Panc1 (cell line): Measurements from ENCODE around the gene DUSP12. TPM values are rescaled to one million over a fixed set of nuclear protein-coding genes. Genes with fewer than 3 reads are reported as not detected.

Source experiments
- ATAC-seq: fragments of 200-7000 bp; cut with Tn5 transposase; 2 replicates; pipeline ENCODE4 v1.9.1; 2020; ENCODE audit warnings: mild to moderate bottlenecking, moderate library complexity
- BruUV-seq: library from RNA; stranded (reverse); fragments of 400-500 nt; replicated peaks from 2 replicates; lab custom pipeline; 2021; lab: Mats Ljungman, UMichigan
- CTCF ChIA-PET: fragments of 300-600 bp; sonication (Branson Sonifier 250); formaldehyde crosslinking; loops from one replicate; lab custom pipeline; 2022; ENCODE audit warnings: antibody characterized with exemption; lab: Charles Lee
- POLR2A ChIA-PET: fragments of 300-600 bp; sonication (Branson Sonifier 250); formaldehyde crosslinking; loops from one replicate; lab custom pipeline; 2022; ENCODE audit warnings: antibody characterized with exemption; lab: Charles Lee
- DNase-seq: peaks from one replicate; pipeline ENCODE4 v3.0.0-alpha.2; 2010; ENCODE audit warnings: low read depth, low spot score
- H3K27ac ChIP-seq: 2 replicates; pipeline ENCODE4 v1.5.1; 2011; ENCODE audit warnings: mild to moderate bottlenecking, low read length, inconsistent platforms
- H3K27me3 ChIP-seq: fragments of 200-500 bp; sonication (Bioruptor generic); 2 replicates; pipeline ENCODE4 v1.6.0; 2014; ENCODE audit warnings: low read length, inconsistent platforms; ENCODE audit not compliant: control insufficient read depth, insufficient read depth
- H3K36me3 ChIP-seq: fragments of 200-500 bp; sonication (Bioruptor generic); 2 replicates; pipeline ENCODE4 v1.5.1; 2014; ENCODE audit warnings: inconsistent platforms, mild to moderate bottlenecking, low read length, moderate library complexity; ENCODE audit not compliant: control insufficient read depth, insufficient read depth
- H3K4me1 ChIP-seq: 2 replicates; pipeline ENCODE4 v1.5.1; 2011; ENCODE audit warnings: inconsistent platforms, mild to moderate bottlenecking, low read length, moderate library complexity; ENCODE audit not compliant: control insufficient read depth, insufficient read depth
- H3K4me3 ChIP-seq, 2 experiments: 2 replicates each; pipeline ENCODE4 v1.5.1; 2011 to 2012; ENCODE audit warnings: low read depth in 2 of 2, low read length in 2 of 2, mild to moderate bottlenecking in 2 of 2, inconsistent platforms in 1 of 2, moderate library complexity in 1 of 2
- H3K9me3 ChIP-seq: fragments of 200-500 bp; sonication (Bioruptor generic); 2 replicates; pipeline ENCODE4 v1.5.1; 2014; ENCODE audit warnings: low read depth, mild to moderate bottlenecking, inconsistent platforms, low read length, moderate library complexity; ENCODE audit not compliant: control insufficient read depth, insufficient read depth
- POLR2AphosphoS5 ChIP-seq: IDR thresholded peaks from 2 replicates; pipeline ENCODE4 v1.6.1; 2012; ENCODE audit warnings: mild to moderate bottlenecking, low read depth, low read length, moderate library complexity
- REST ChIP-seq, 2 experiments: IDR thresholded peaks; 2 replicates each; pipeline ENCODE4 v1.6.1; 2011 to 2012; ENCODE audit warnings: low read depth in 2 of 2, control low read depth in 1 of 2, low read length in 1 of 2, mild to moderate bottlenecking in 1 of 2, moderate library complexity in 1 of 2; ENCODE audit not compliant: insufficient read depth in 1 of 2
- SIN3A ChIP-seq: IDR thresholded peaks from 2 replicates; pipeline ENCODE4 v1.6.1; 2012; ENCODE audit warnings: low read depth, mild to moderate bottlenecking, low read length, moderate library complexity, borderline replicate concordance; ENCODE audit not compliant: insufficient read depth
- TCF7L2 ChIP-seq: IDR thresholded peaks from 2 replicates; pipeline ENCODE4 v1.6.1; 2011; ENCODE audit warnings: mild to moderate bottlenecking, low read depth, low read length, inconsistent platforms
- in situ Hi-C: cut with HindIII; loops from 2 replicates; pipeline ENCODE4 v1.10.0; 2016; ENCODE audit warnings: low sequenced_read_pairs, low pct_unique_long_range_greater_than_20kb
- intact Hi-C: fragments of 100-400 bp; cut with micrococcal nuclease; formaldehyde crosslinking; loops from one replicate; pipeline ENCODE4 v1.10.0; 2022; ENCODE audit not compliant: unreplicated experiment
- total RNA-seq: library from RNA; stranded (reverse); gene quantifications from one replicate; pipeline ENCODE4 v1.2.1, GENCODE V29; 2021; ENCODE audit not compliant: unreplicated experiment
- TF ChIP-seq, protein P1 (sequence below): fragments of 450-650 bp; IDR thresholded peaks from 2 replicates; pipeline ENCODE4 v1.5.1; 2017; ENCODE audit warnings: mild to moderate bottlenecking

Gene DUSP12
- total RNA-seq, 1 experiment from 2014 or later, result 22.0 TPM

DNA sequence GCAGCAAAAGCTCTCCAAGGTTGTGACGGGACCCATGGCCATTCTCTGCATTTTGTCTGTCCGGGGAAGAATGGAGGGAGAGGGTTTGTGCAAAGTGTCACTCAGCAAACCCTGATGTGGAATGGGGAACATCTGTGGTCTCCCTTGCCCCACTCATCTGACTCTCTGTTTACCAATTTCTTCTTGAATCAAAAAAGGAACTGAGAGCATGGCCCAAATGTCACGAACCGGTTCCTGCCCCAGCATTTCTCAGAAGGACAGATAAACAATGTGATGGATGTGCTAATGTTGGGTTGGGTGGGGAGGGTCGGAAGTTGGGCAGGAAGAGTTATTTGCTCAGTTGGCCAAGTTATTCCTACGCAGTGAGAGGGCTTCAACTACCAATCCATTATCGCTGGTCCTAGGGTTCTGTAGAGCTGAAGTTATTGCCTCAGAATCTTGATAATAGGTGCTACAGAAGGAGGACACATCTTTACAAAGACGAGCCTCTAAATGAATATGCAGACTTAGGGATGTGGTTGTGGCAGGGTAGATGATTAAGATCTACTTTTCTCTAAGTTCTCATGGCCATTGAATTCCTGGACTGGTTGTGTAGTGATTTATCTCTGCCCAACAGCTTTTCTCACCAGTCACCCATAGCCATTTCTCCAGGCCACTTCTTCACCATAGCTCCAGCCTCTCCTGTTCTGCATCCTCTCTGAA lies 9.6 kb upstream of the DUSP12 start:
- intact Hi-C loops (loop anchor here (10.0 kb wide), 3 partner anchors 175 to 255 kb away; no protein-coding TSS in a partner anchor), in situ Hi-C loops (loop anchor here (25.0 kb wide), 1 partner anchor 203 kb away; the partner anchor contains the start of gene FCGR3A)
- H3K4me3 ChIP-seq, result no peak overlapping the region
- TF ChIP-seq POLR2AphosphoS5 (no peak), TCF7L2 (no peak), REST (IDR thresholded peaks at IDR 0.05; ENCODE audit: insufficient read depth in 1 of 2, low read depth in 2 of 2, low read length in 1 of 2) (no peak), SIN3A (no peak)
- TF ChIP-seq, protein P1, sequence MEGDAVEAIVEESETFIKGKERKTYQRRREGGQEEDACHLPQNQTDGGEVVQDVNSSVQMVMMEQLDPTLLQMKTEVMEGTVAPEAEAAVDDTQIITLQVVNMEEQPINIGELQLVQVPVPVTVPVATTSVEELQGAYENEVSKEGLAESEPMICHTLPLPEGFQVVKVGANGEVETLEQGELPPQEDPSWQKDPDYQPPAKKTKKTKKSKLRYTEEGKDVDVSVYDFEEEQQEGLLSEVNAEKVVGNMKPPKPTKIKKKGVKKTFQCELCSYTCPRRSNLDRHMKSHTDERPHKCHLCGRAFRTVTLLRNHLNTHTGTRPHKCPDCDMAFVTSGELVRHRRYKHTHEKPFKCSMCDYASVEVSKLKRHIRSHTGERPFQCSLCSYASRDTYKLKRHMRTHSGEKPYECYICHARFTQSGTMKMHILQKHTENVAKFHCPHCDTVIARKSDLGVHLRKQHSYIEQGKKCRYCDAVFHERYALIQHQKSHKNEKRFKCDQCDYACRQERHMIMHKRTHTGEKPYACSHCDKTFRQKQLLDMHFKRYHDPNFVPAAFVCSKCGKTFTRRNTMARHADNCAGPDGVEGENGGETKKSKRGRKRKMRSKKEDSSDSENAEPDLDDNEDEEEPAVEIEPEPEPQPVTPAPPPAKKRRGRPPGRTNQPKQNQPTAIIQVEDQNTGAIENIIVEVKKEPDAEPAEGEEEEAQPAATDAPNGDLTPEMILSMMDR, result no peak
- BruUV-seq, result no TSS peak
- ChIA-PET POLR2A (no interaction called here), CTCF (no interaction called here)
- no peaks in the 10 kb centered on the region for H3K36me3 ChIP-seq
- H3K9me3 ChIP-seq, result no peaks in the 10 kb centered on the region
- no peak overlapping the region for H3K27ac ChIP-seq
- H3K4me1 ChIP-seq, result no peaks in the 10 kb centered on the region
- DNase-seq (no peak), ATAC-seq (no peak)
- no peaks in the 10 kb centered on the region for H3K27me3 ChIP-seq

DNA sequence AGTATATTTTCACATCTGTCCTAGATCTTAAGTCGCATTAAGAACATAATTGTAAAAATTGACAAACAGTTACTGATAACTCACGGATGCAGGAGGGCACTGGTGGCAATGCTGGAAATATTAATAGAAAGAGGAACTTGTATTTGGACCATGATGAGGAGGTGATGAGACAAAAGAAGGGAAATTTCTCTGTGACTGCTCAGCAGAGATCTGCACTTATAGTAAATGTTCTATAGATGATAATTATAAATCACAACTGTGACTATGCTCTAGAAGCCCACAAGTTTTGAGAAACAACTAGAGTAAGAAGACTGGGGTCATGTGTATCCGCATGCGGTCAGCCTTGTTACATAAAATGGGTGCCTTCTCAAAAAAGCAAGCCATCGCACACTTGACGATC lies 8.7 kb upstream of the DUSP12 start:
- H3K27me3 ChIP-seq, result no peaks in the 10 kb centered on the region
- TF ChIP-seq REST (IDR thresholded peaks at IDR 0.05; ENCODE audit: insufficient read depth in 1 of 2, low read depth in 2 of 2, low read length in 1 of 2) (no peak), TCF7L2 (no peak), POLR2AphosphoS5 (no peak), SIN3A (no peak)
- TF ChIP-seq, protein P1, result no peak
- no peak for ATAC-seq
- no peak overlapping the region for H3K27ac ChIP-seq
- in situ Hi-C loops (loop anchor here (25.0 kb wide), 1 partner anchor 204 kb away; the partner anchor contains the start of gene FCGR3A), intact Hi-C loops (loop anchor here (10.0 kb wide), 2 partner anchors 206 to 256 kb away; no protein-coding TSS in a partner anchor)
- ChIA-PET POLR2A (no interaction called here), CTCF (interaction anchor here (1.2 to 1.4 kb wide), 3 partner anchors 14 to 245 kb away, joined by 3 to 4 read pairs (median 4); no protein-coding TSS in a partner anchor)
- no TSS peak for BruUV-seq
- H3K36me3 ChIP-seq, result no peaks in the 10 kb centered on the region
- H3K9me3 ChIP-seq, result no peaks in the 10 kb centered on the region
- H3K4me3 ChIP-seq, result no peak overlapping the region
- DNase-seq, result no peak
- no peaks in the 10 kb centered on the region for H3K4me1 ChIP-seq
